Hepatocyte (in vitro differentiated cells): Measurements from ENCODE around the gene GPR78.

ENCODE experiments used
- CTCF ChIP-seq: fragments of 200-600 bp; sonication (generic); IDR thresholded peaks from 2 replicates; pipeline ENCODE4 v1.5.1; 2016; ENCODE audit warnings: antibody characterized with exemption, mild to moderate bottlenecking; ENCODE audit not compliant: poor library complexity
- EZH2phosphoT487 ChIP-seq: fragments of 200-600 bp; sonication (generic); IDR thresholded peaks from one replicate; pipeline ENCODE4 v1.6.1; 2018; ENCODE audit warnings: antibody characterized with exemption, mild to moderate bottlenecking, low read depth, moderate library complexity; ENCODE audit not compliant: unreplicated experiment, severe bottlenecking

- TF ChIP-seq EZH2phosphoT487 = no peak
- no peak for TF ChIP-seq CTCF
These were observed 42.0 kb upstream of the GPR78 start for GRCh38 chr4:8538076-8538702.
